Ectodermal cell (in vitro differentiated cells): ENCODE data around the gene ILKAP.

Experiments
- H3K27ac ChIP-seq: 2 replicates; pipeline ENCODE4 v1.7.0; 2013; ENCODE audit warnings: mild to moderate bottlenecking, low read depth, low read length; ENCODE audit not compliant: insufficient read depth, poor library complexity, severe bottlenecking
- H3K27me3 ChIP-seq: 2 replicates; pipeline ENCODE4 v1.7.0; 2013; ENCODE audit warnings: mild to moderate bottlenecking, low read length; ENCODE audit not compliant: insufficient read depth, control insufficient read depth, poor library complexity, severe bottlenecking
- H3K36me3 ChIP-seq: one replicate; pipeline ENCODE4 v1.7.0; 2013; ENCODE audit warnings: low read length; ENCODE audit not compliant: control insufficient read depth, insufficient read depth
- H3K4me1 ChIP-seq: one replicate; pipeline ENCODE4 v1.7.0; 2013; ENCODE audit warnings: low read length; ENCODE audit not compliant: control insufficient read depth, insufficient read depth
- H3K4me3 ChIP-seq: 2 replicates; pipeline ENCODE4 v1.7.0; 2013; ENCODE audit warnings: low read depth, low read length, control low read depth; ENCODE audit not compliant: insufficient read depth
- H3K9me3 ChIP-seq: 2 replicates; pipeline ENCODE4 v1.7.0; 2013; ENCODE audit warnings: mild to moderate bottlenecking, low read length, moderate library complexity; ENCODE audit not compliant: control insufficient read depth
- WGBS, 2 experiments: methylation state at CpG; one replicate each; pipeline ENCODE4 v1.1.7; 2013; ENCODE audit warnings: missing lambda C conversion rate in 2 of 2; 5-methylcytosine and 5-hydroxymethylcytosine counted together

Gene ILKAP

DNA sequence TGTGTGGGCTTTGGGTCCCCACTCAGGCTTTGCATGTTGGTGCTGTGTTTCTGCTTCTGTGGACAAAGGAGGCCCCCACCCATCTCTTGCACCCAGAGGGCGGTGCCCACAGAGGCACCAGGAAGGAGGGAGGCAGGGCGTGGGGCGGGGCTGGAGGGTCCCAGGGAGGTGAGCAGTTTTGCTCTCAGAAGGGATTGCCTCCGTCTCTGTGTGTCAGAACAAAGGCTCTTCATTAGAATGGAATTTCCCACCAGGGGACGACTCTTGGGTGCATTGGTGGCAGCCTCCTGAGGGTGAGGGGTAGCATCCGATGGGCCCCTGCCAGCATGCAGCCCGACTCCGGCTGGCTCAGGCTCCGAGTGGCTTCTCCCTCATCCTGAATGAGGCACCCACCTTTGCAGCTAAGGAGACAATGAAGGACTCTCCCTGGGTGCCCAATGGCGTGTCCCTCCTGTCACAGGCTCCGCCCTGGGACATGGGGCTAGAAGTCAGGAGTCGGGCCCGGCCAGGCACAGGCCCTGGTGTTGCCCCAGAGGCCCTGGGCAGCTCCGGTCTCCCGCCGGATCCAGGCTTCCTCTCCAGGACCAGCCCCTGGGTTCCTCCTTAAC, 51.8 kb downstream of the ILKAP start:
- H3K4me3 ChIP-seq: no peak overlapping the region
- H3K9me3 ChIP-seq: no peaks in the 10 kb centered on the region
- no peaks in the 10 kb centered on the region for H3K36me3 ChIP-seq
- H3K4me1 ChIP-seq: peaks cover 15% of the 10 kb centered on the region
- no peak overlapping the region for H3K27ac ChIP-seq
- 75 to 77% methylated on average over 16 of the region's 16 CpGs for WGBS, 2 experiments
- H3K27me3 ChIP-seq: no peaks in the 10 kb centered on the region

DNA sequence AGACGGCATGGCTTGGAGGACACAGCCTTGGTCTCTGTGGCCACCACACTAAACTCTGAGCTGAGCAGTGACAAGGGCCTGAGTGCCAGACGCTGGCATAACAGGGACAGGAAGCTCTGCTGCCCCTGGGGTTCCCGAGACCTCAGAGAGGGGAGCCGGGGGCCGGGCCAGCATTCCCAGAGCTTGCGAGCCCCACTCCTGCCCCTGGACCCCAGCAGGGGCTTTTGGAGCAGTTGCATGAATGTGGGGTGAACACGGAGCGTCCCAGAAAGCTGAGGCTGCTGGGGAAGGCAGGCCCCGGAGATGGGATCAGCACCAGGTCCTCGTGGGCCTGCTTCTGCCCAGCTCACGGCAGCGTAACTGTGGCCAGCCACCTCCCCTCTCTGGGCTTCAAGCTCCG, 52.3 kb downstream of the ILKAP start:
- WGBS, 2 experiments: 88 to 89% methylated on average over 13 of the region's 13 CpGs
- no peaks in the 10 kb centered on the region for H3K36me3 ChIP-seq
- H3K27ac ChIP-seq: no peak overlapping the region
- H3K4me3 ChIP-seq: no peak overlapping the region
- no peaks in the 10 kb centered on the region for H3K9me3 ChIP-seq
- no peaks in the 10 kb centered on the region for H3K27me3 ChIP-seq
- peaks cover 15% of the 10 kb centered on the region for H3K4me1 ChIP-seq

DNA sequence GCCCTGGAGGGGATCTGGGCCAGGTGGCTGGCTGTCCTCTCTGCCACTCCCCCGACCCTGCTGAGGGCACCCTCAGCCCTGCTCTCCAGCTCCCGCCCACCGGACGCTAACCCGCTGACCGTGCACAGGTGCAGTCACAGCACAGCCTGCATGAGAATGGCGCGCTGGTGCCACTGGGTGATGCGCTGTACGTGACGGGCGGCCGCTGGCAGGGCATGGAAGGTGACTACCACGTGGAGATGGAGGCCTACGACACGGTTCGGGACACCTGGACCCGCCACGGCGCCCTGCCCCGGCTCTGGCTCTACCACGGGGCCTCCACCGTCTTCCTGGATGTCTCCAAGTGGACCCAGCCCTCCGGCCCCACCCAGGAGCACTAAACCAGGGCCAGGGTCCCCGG, 52.8 kb downstream of the ILKAP start:
- 94 to 96% methylated on average over 25 of the region's 25 CpGs for WGBS, 2 experiments
- Histone ChIP-seq H3K27me3 (no peaks in the 10 kb centered on the region), H3K4me1 (peaks cover 15% of the 10 kb centered on the region), H3K36me3 (no peaks in the 10 kb centered on the region), H3K9me3 (no peaks in the 10 kb centered on the region), H3K4me3 (no peak overlapping the region), H3K27ac (no peak overlapping the region)

DNA sequence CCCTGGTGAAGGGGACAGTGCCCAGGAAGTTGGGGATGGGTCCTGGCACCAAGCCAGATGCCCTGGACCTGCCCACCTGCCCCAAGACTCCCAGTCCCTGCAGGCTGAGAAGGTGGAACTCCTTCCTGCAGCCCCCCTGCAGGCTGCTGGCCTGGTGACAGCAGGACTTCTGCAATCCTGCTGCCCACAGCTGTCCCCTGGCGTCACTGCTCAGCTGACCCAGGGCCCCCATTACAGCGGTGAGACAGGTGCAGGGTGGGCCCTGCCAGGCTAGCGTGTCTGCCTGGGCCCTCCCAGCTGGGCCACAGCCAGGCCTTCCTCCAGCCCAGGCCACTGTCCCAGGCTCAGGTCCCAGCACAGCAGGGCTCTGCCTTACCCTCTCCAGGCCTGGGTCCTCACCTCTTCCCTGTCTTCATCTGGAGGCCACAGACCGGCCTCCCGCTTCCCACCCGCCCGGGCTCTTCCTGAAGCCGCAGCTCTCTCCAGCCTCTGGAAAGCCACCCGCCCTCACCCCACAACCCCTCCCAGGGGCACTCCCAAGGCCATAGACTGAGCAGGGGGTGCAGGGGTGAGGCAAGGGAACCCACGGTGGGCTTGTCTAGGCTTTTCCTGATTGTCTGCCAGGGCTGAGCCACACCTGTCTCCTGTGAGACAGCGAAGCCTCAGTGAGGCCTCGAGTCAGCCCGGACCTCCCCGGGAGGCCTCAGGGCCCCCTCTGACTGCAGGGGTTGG, 53.5 kb downstream of the ILKAP start:
- Histone ChIP-seq H3K27me3 (no peaks in the 10 kb centered on the region), H3K36me3 (no peaks in the 10 kb centered on the region), H3K27ac (no peak overlapping the region), H3K9me3 (no peaks in the 10 kb centered on the region), H3K4me1 (peaks cover 10% of the 10 kb centered on the region), H3K4me3 (no peak overlapping the region)
- 91% methylated on average over 14 of the region's 14 CpGs for WGBS, 2 experiments

DNA sequence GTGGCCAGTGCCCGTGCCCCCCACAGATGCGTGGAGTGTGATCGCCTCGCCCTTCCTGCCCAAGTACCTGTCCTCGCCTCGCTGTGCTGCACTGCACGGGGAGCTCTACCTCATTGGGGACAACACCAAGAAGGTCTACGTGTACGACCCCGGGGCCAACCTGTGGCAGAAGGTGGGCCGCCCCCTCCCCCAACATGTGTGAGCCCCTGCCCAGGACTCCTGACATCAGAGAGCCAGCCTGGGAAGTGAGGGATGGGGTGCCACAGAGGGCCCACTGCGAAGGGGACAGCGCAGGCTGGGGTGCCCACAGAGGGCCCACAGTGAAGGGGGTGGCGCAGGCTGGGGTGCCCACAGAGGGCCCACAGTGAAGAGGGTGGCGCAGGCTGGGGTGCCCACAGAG, 54.5 kb downstream of the ILKAP start:
- no peaks in the 10 kb centered on the region for H3K36me3 ChIP-seq
- H3K9me3 ChIP-seq: no peaks in the 10 kb centered on the region
- peaks cover 10% of the 10 kb centered on the region for H3K4me1 ChIP-seq
- H3K27ac ChIP-seq: no peak overlapping the region
- no peaks in the 10 kb centered on the region for H3K27me3 ChIP-seq
- 94 to 95% methylated on average over 15 of the region's 15 CpGs for WGBS, 2 experiments
- H3K4me3 ChIP-seq: no peak overlapping the region

DNA sequence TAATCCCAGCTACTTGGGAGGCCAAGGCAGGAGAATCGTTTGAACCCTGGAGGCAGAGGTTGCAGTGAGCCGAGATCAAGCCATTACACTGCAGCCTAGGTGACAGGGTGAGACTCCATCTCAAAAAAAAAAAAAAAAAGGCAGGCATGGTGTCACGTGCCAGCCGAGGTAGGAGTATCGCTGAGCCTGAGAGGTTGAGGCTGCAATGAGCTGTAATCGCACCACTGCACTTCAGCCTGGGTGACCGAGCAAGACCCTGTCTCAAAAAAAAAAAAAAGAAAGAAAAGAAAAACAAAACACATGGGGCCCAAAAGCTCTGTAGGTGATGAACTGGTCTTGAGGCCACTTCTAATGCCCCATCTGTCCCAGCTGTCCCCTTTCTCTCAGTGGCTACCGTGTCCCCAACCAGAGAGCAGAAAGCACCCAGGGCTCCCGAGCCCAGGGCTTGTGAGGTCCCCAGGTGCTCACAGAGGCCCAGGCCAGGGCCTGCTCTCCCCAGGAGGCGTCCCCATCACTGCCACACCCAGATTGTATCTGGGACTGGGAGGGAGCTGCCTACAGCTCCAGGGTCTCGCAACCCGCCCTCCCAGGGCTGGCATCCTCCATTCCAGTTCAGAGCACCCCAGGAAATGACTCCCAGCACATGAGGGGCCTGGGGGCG, 56.5 kb downstream of the ILKAP start:
- no peaks in the 10 kb centered on the region for H3K27me3 ChIP-seq
- no peaks in the 10 kb centered on the region for H3K9me3 ChIP-seq
- no peak overlapping the region for H3K4me3 ChIP-seq
- peaks cover 10% of the 10 kb centered on the region for H3K4me1 ChIP-seq
- no peaks in the 10 kb centered on the region for H3K36me3 ChIP-seq
- 92 to 95% methylated on average over 13 of the region's 13 CpGs for WGBS, 2 experiments
- H3K27ac ChIP-seq: no peak overlapping the region

DNA sequence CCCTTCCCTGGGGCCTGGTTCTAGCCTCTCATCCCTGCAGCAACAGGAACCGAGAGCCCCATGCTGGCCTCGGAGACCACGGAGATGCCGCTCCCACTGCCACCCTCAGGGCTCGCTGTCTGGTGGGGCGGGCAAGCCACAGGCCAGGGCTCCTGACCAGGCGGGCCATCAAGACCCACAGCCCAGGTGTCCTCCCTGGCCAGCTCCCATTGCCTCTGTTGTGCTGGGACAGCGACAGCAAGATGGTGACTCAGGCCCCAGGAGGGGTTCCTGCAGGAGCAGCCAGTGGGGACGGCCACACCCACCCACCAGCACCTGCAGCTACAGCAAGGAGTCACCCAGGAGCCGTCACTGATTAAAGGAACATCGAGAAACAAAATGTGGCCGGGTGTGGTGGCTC, 57.6 kb downstream of the ILKAP start:
- 85 to 86% methylated on average over 12 of the region's 12 CpGs for WGBS, 2 experiments
- Histone ChIP-seq H3K4me1 (no peaks in the 10 kb centered on the region), H3K9me3 (no peaks in the 10 kb centered on the region), H3K36me3 (no peaks in the 10 kb centered on the region), H3K27me3 (no peaks in the 10 kb centered on the region), H3K27ac (no peak overlapping the region), H3K4me3 (no peak overlapping the region)

DNA sequence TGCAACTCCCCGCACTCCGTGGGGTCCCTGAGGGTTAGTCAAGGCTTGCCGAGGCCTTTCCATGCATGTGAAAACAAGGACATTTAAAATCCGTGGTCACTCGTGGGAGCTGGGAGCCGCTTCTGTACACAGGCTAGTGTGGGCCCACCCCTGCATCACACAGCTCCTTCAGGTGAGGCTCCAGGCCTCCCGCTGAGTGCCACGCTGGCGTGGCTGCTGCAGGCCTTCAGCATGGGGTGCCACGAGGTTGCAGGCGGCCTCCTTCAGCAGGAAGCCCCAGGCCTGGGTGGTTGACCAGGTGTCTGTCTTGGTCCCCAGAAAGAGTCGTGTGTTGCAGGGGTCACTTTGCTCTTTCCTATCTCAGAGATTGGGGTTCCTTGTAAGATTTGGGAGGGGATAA, 58.4 kb downstream of the ILKAP start:
- Histone ChIP-seq H3K4me1 (no peaks in the 10 kb centered on the region), H3K4me3 (no peak overlapping the region), H3K27me3 (no peaks in the 10 kb centered on the region), H3K36me3 (no peaks in the 10 kb centered on the region), H3K27ac (no peak overlapping the region), H3K9me3 (no peaks in the 10 kb centered on the region)
- 85 to 87% methylated on average over 12 of the region's 12 CpGs for WGBS, 2 experiments

DNA sequence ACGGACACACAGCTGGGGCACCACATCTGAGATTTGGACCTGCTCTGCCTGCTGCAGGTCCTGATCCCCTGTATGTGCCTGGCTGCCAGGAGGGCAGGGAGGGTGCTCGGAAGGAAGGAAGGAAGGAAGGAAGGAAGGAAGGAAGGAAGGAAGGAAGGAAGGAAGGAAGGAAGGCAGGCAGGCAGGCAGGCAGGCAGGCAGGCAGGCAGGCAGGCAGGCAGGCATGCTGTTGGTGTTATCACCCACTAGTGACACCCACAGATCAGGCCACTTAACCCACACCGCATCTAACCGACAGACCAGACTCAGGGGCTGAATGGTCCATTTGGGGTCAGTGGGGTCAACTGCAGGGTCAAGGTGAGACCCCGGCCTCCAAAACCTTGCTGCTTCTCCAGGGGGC, 59.2 kb downstream of the ILKAP start:
- H3K27me3 ChIP-seq: no peaks in the 10 kb centered on the region
- H3K4me3 ChIP-seq: no peak overlapping the region
- no peak overlapping the region for H3K27ac ChIP-seq
- H3K4me1 ChIP-seq: no peaks in the 10 kb centered on the region
- no peaks in the 10 kb centered on the region for H3K9me3 ChIP-seq
- WGBS, 2 experiments: 90 to 93% methylated on average over 5 of the region's 5 CpGs
- H3K36me3 ChIP-seq: no peaks in the 10 kb centered on the region

DNA sequence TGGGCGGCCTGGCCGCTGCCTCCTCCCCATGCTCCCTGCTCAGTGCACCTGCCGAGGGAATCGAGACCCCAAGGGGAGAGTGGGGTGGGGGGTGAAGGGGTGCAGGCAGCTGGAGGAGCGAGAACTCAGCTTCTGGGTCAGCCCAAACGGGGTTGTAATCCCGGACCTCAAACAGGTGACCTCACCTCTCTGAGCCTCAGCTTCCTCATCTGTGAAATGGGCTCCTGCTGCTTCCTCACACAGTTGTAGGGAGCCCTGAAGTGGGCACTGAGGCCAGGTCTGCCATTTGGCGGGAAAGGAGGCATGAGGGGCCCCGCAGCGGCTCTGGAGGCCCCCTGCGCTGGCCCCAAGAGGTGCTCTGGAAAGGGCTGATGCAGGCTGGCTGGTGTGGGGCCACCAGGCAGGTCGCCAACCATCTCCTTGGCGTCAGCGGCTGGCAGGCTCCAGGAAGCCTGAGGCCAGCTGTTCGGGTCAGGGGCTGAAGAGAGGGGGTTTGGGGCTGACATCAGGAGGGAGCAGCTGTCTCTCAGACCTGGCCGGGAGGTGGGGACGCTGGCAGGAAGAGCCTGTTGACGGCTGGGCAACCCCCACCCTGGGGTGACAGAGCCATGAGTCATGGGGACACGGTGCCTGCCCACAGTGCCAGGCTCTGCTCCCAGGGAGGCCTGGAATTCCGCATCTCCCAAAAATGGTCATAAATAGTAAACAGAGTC, 60.1 kb downstream of the ILKAP start:
- H3K4me3 ChIP-seq: no peak overlapping the region

More for the DNA sequence above, 60.1 kb downstream of the ILKAP start:
- Histone ChIP-seq H3K27ac (no peak overlapping the region), H3K4me1 (peaks cover 3% of the 10 kb centered on the region), H3K36me3 (no peaks in the 10 kb centered on the region), H3K27me3 (no peaks in the 10 kb centered on the region), H3K9me3 (no peaks in the 10 kb centered on the region)
- 92 to 93% methylated on average over 20 of the region's 20 CpGs for WGBS, 2 experiments
